ENCODE measurements around the gene DENND10.
"Not testable (repeated sequence)": the region's sequence is repeated elsewhere in the genome, so short reads cannot be mapped to it uniquely, and the experiment has no call there.

DENND10 gene

DNA sequence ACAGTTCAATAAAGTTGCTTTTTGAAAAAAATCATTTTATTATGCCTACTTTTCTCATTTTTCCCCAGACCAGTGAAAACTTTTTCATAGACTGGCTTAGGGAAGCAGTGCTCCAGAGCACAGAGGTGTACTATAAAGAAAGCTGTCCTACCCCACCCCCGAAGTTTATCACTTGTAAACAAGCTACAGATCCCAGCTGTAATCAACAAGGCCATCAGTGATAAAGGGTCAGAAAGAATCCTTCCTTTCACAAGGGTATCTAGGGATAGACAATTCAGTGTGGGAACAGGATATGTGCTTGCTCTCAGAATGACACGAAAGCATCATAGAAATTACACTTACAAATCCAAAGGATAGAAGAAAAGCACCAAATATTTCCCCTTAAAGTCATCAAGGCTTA, 70.2 kb downstream of the DENND10 start:
- TF ChIP-seq, protein P1, sequence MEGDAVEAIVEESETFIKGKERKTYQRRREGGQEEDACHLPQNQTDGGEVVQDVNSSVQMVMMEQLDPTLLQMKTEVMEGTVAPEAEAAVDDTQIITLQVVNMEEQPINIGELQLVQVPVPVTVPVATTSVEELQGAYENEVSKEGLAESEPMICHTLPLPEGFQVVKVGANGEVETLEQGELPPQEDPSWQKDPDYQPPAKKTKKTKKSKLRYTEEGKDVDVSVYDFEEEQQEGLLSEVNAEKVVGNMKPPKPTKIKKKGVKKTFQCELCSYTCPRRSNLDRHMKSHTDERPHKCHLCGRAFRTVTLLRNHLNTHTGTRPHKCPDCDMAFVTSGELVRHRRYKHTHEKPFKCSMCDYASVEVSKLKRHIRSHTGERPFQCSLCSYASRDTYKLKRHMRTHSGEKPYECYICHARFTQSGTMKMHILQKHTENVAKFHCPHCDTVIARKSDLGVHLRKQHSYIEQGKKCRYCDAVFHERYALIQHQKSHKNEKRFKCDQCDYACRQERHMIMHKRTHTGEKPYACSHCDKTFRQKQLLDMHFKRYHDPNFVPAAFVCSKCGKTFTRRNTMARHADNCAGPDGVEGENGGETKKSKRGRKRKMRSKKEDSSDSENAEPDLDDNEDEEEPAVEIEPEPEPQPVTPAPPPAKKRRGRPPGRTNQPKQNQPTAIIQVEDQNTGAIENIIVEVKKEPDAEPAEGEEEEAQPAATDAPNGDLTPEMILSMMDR (IDR thresholded peaks at IDR 0.05; ENCODE audit: extremely low read depth, insufficient read depth, missing control alignments), result no peak
- in situ Hi-C loops (cut with MboI; ENCODE audit: low pct_unique_long_range_greater_than_20kb, low sequenced_read_pairs, unreplicated experiment), result no loop called here
- no peak for DNase-seq (ENCODE audit: low spot score)

DNA sequence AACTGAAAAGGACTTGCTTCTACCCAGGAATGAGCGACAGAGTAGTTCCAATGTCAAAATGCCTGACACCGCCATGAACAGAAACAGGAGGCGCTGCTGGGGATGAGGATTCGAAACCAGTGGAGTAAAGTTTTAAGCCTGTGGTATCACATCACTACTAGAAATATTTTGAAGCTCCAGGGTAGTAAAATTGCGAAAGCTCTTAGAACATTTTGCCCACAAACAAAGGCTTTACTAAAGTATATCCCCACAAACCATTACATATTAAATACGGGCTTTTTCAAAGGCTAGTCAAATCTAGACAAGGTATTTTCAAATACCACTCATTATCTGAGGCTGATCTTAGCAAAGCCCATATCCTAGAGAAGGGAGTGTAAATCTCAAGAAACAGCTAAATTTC, 72.3 kb downstream of the DENND10 start:
- no peak for DNase-seq (ENCODE audit: low spot score)
- in situ Hi-C loops (cut with MboI; ENCODE audit: low pct_unique_long_range_greater_than_20kb, low sequenced_read_pairs, unreplicated experiment), result no loop called here
- TF ChIP-seq, protein P1 (IDR thresholded peaks at IDR 0.05; ENCODE audit: extremely low read depth, insufficient read depth, missing control alignments), result no peak

DNA sequence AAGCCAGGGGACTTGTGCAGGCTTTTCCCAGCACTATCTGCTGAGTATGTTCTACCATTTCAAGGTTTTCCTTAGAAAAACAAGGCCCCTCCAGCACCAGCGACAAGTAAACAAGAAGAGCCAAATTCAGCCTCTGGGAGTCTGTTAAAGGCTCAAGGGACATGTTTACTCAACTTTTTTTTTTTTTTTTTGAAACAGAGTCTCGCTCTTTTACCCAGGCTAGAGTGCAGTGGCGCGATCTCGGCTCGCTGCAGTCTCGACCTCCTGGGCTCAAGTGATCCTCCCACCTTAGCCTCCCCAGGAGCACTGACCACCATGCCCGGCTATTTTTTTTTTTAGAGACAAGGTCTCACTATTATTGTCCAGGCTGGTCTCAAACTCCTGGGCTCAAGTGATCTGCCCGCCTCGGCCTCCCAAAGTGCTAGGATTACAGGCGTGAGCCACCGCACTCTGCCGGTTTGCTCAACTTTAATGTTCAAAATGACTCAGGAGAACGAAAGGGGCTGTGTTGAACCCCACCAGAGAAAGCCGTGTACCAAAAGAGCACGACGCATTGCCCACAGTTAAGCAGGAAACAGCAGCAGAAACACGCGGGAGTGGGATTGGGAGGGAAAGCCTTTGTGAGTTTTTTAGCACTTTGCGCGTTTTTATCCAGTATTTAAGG, 73.9 kb downstream of the DENND10 start:
- TF ChIP-seq, protein P1 (IDR thresholded peaks at IDR 0.05; ENCODE audit: extremely low read depth, insufficient read depth, missing control alignments), result no peak
- in situ Hi-C loops (cut with MboI; ENCODE audit: low pct_unique_long_range_greater_than_20kb, low sequenced_read_pairs, unreplicated experiment), result no loop called here
- no peak for DNase-seq (ENCODE audit: low spot score)

DNA sequence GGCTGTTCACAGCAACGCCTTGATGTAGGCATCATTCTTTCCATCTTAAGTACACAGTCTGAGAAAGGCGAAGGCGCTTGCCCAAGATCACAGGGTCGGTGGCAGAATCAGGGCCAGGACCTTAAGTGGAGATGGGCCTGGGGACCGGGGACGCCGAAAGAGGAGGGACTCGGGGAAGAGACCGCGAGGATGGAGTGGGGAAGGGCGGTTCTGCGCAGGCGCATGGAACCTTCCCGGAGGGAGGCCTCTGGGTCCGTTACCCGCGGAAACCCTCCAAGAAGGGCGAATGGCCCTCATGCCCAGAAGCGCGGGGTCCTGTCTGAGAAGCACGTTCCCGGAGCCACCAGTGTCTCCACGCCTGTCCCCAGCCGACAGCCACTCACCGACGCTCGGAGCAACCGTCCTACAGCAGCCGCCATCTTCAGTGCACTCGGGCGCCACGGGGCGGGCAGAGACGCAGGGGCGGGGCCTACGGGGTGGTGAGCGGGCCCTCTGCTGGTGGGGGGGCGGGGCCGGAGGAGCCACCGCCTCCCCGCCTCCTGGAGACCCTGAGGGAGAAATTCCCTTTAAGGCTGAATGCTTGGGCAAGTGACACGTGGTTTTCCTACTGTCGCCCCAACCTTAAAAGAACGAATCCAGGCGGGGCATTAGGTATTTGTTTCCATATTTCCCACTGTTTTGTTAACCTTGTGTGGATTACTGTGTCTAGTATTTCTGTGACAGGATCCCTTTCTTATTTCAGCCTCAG, 74.6 kb downstream of the DENND10 start, which contains the start of gene PRDX3:
TSS of gene PRDX3 (minus strand) at position 441 of the 748 bp plus-strand sequence. CDS start at position 419, 22 bp downstream.
- DNase-seq (ENCODE audit: low spot score), result peak; percentile 89
- in situ Hi-C loops (cut with MboI; ENCODE audit: low pct_unique_long_range_greater_than_20kb, low sequenced_read_pairs, unreplicated experiment), result no loop called here
- TF ChIP-seq, protein P1 (IDR thresholded peaks at IDR 0.05; ENCODE audit: extremely low read depth, insufficient read depth, missing control alignments), result peak; percentile 1

DNA sequence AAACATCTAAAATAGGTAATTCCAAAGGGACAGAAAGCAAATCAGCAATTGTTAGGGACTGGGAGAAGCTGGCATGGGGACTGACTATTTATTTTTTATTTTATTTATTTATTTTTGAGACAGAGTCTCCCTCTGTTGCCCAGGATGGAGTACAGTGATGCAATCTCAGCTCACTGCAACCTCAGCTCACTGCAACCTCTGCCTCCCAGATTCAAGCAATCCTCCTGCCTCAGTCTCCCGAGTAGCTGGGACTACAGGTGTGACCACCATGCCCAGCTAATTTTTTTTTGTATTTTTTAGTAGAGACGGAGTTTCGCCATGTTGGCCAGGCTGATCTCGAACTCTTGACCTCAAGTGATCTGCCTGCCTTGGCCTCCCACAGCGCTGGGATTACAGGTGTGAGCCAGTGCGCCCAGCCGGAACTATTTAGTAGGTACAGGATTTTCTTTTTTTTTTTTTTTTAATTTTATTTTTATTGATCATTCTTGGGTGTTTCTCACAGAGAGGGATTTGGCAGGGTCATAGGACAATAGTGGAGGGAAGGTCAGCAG, 77.0 kb downstream of the DENND10 start:
- DNase-seq (ENCODE audit: low spot score); in situ Hi-C loops (cut with MboI; ENCODE audit: low pct_unique_long_range_greater_than_20kb, low sequenced_read_pairs, unreplicated experiment): not testable (repeated sequence)

DNA sequence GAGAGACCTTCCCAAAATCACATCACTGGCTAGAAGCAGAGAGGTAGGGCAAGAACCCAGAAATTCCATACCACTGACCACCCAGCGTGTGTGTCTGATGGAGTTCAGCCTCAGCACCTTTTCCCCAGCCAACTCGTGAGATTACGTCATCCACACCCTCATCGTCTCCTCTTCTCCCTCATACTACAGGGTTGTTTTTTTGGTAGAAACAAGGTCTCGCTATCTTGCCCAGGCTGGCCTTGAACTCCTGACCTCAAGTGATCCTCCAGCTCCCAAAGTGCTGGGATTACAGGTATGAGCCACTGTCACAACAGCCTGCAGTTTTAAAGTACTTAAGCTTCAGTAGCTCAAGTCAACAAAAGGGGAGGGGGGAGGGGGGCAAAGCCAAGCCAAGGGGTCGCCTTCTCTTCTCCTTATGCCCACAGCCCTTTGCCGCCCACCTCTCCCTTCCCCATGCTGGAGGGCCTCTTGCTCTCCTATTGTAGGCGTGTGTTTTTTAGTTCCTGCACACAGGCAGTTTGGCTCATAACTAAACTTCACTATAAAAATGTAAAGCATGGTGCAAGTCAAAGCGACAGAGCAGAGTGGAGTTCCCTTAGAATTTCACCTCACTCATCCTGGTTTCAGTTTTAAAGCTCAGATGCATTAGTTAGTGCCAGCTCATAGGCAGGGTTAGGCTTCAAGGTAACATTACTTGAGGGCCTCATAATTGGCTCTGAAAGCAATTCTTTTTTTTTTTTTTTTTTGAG, 79.9 kb downstream of the DENND10 start:
- DNase-seq (ENCODE audit: low spot score), result no peak
- TF ChIP-seq, protein P1 (IDR thresholded peaks at IDR 0.05; ENCODE audit: extremely low read depth, insufficient read depth, missing control alignments), result no peak
- in situ Hi-C loops (cut with MboI; ENCODE audit: low pct_unique_long_range_greater_than_20kb, low sequenced_read_pairs, unreplicated experiment), result no loop called here

All from GM13977 (cell line).